H1 (cell line): ENCODE results near the gene RUBCN. TPM values are rescaled to one million over a fixed set of nuclear protein-coding genes. Genes with fewer than 3 reads are reported as not detected.

Experiments used
- NANOG ChIP-seq: IDR thresholded peaks from 2 replicates; pipeline ENCODE4 v1.6.1; 2011; ENCODE audit warnings: low read length, low read depth, mild to moderate bottlenecking, inconsistent platforms; ENCODE audit not compliant: insufficient read depth, poor library complexity, severe bottlenecking
- NRF1 ChIP-seq: IDR thresholded peaks from 2 replicates; pipeline ENCODE4 v1.6.1; 2011; ENCODE audit warnings: mild to moderate bottlenecking, low read depth, low read length, improper control_type of control experiment
- polyA plus RNA-seq, 7 experiments: library from polyadenylated mRNA; depleted of rRNA in 3 of 7; stranded (reverse) in 5 of 7; unstranded in 2 of 7; fragments of >200 nt in 5 of 7; fragments of 200-250 nt in 2 of 7; gene quantifications; 1 replicate in 5 of 7; 2 replicates in 1 of 7; 4 replicates in 1 of 7; pipeline versions ENCODE4 v1.2.1 to v1.2.3, GENCODE V29; 2011 to 2013; ENCODE audit warnings: missing spikeins in 2 of 7, mixed read lengths in 2 of 7
- total RNA-seq: library from RNA; stranded (reverse); fragmentation: NEBNext Ultra II Directional; extraction: Animal tissue kit (Norgen Biotek cat#: 25700); gene quantifications from 2 replicates; pipeline ENCODE4 v1.2.1, GENCODE V29; 2021
- TF ChIP-seq, protein P1 (sequence below): IDR thresholded peaks from 2 replicates; pipeline ENCODE4 v1.6.1; 2012; ENCODE audit warnings: low read length, inconsistent platforms

RUBCN gene
- total and polyA plus RNA-seq, 2 of the 8 experiments (the other 6 are each of a cell fraction or from before 2014, with no cell fraction given), result 9.3 to 21.9 TPM

DNA sequence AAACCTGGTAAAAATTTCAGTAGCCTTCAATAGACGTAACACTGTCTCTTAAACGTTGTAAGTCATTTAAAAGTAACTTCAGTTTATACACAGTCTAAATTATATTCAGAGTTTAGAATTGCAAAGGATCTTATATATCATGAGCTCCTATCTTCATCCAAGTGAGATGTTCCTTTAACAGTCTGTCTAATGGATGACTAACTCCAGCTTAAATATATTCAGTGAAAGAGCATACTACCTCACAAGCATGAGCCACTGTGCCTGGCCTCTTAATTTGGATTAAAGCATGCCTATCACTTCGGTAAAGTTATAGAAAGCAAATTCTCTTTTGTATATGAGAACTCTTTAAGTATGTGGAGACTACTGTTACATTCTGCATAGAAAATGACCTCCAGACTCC lies 20.0 kb upstream of the RUBCN start (continued):
- TF ChIP-seq NANOG (no peak), NRF1 (no peak)
- TF ChIP-seq, protein P1, sequence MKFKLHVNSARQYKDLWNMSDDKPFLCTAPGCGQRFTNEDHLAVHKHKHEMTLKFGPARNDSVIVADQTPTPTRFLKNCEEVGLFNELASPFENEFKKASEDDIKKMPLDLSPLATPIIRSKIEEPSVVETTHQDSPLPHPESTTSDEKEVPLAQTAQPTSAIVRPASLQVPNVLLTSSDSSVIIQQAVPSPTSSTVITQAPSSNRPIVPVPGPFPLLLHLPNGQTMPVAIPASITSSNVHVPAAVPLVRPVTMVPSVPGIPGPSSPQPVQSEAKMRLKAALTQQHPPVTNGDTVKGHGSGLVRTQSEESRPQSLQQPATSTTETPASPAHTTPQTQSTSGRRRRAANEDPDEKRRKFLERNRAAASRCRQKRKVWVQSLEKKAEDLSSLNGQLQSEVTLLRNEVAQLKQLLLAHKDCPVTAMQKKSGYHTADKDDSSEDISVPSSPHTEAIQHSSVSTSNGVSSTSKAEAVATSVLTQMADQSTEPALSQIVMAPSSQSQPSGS, result no peak
